ENCODE data around the gene SENP1. TPM values are rescaled to one million over a fixed set of nuclear protein-coding genes. Genes with fewer than 3 reads are reported as not detected.

Gene SENP1
- total RNA-seq (ENCODE audit: unreplicated experiment) = 31.2 TPM
- long read RNA-seq, partial matches to known transcripts = 0 of 3 reads
- long read RNA-seq, other reads (novel, unspliced or antisense) = 3 of 3 reads

GRCh38 chr12:48105867-48106680 lies at the start of gene SENP1:
Gene SENP1, minus strand, starts transcription at chr12:48106079. Its CDS starts 4,607 bp downstream, at chr12:48101472.
- H3K4me3 Mint-ChIP-seq (ENCODE audit: unreplicated experiment) = peak within 1 kb of the TSS; percentile 99
- peak within 1 kb of the TSS; percentile 99 for H3K27ac Mint-ChIP-seq (ENCODE audit: unreplicated experiment)
- peaks cover 16% of the 10 kb centered on the region for H3K27me3 Mint-ChIP-seq (ENCODE audit: unreplicated experiment)
- H3K4me1 Mint-ChIP-seq (ENCODE audit: unreplicated experiment) = peaks cover 51% of the 10 kb centered on the region
- H3K36me3 Mint-ChIP-seq (ENCODE audit: low read depth, unreplicated experiment) = peaks cover 12% of the 10 kb centered on the region
- H3K9me3 Mint-ChIP-seq (ENCODE audit: unreplicated experiment) = no peaks in the 10 kb centered on the region
- no peak for TF ChIP-seq CTCF (IDR thresholded peaks at IDR 0.05; ENCODE audit: unreplicated experiment)
- DNase-seq (ENCODE audit: low spot score) = peak; percentile 89

GRCh38 chr12:48151103-48151771 lies 45.4 kb upstream of the SENP1 start:
- Mint-ChIP-seq H3K27ac (ENCODE audit: unreplicated experiment) (no peak overlapping the region), H3K9me3 (ENCODE audit: unreplicated experiment) (no peaks in the 10 kb centered on the region), H3K27me3 (ENCODE audit: unreplicated experiment) (no peaks in the 10 kb centered on the region), H3K4me1 (ENCODE audit: unreplicated experiment) (no peaks in the 10 kb centered on the region), H3K36me3 (ENCODE audit: low read depth, unreplicated experiment) (peaks cover 14% of the 10 kb centered on the region), H3K4me3 (ENCODE audit: unreplicated experiment) (no peak overlapping the region)
- TF ChIP-seq CTCF (IDR thresholded peaks at IDR 0.05; ENCODE audit: unreplicated experiment) = no peak
- DNase-seq (ENCODE audit: low spot score) = no peak

- Mint-ChIP-seq H3K4me1 (ENCODE audit: unreplicated experiment) (peaks cover 7% of the 10 kb centered on the region), H3K36me3 (ENCODE audit: low read depth, unreplicated experiment) (peaks cover 44% of the 10 kb centered on the region), H3K4me3 (ENCODE audit: unreplicated experiment) (no peak overlapping the region), H3K27me3 (ENCODE audit: unreplicated experiment) (no peaks in the 10 kb centered on the region), H3K27ac (ENCODE audit: unreplicated experiment) (no peak overlapping the region), H3K9me3 (ENCODE audit: unreplicated experiment) (no peaks in the 10 kb centered on the region)
- no peak for DNase-seq (ENCODE audit: low spot score)
- no peak for TF ChIP-seq CTCF (IDR thresholded peaks at IDR 0.05; ENCODE audit: unreplicated experiment)
Measured at GRCh38 chr12:48145981-48146380, 40.1 kb upstream of the SENP1 start.

- H3K4me3 Mint-ChIP-seq (ENCODE audit: unreplicated experiment) = no peak overlapping the region
- no peak overlapping the region for H3K27ac Mint-ChIP-seq (ENCODE audit: unreplicated experiment)
- H3K4me1 Mint-ChIP-seq (ENCODE audit: unreplicated experiment) = peaks cover 7% of the 10 kb centered on the region
- peaks cover 4% of the 10 kb centered on the region for H3K27me3 Mint-ChIP-seq (ENCODE audit: unreplicated experiment)
- no peak for DNase-seq (ENCODE audit: low spot score)
- peaks cover 44% of the 10 kb centered on the region for H3K36me3 Mint-ChIP-seq (ENCODE audit: low read depth, unreplicated experiment)
- TF ChIP-seq CTCF (IDR thresholded peaks at IDR 0.05; ENCODE audit: unreplicated experiment) = no peak
- H3K9me3 Mint-ChIP-seq (ENCODE audit: unreplicated experiment) = no peaks in the 10 kb centered on the region
Measured at GRCh38 chr12:48143898-48144297, 38.0 kb upstream of the SENP1 start.

Measured in endothelial cell (in vitro differentiated cells).